HK-2 (cell line): ENCODE data around the gene MAPK12.
A peak's percentile ranks its signal among the peaks of the same experiment; 100 is the strongest.

Source experiments
- DNase-seq: peaks from one replicate; pipeline ENCODE4 v3.0.0-alpha.2; 2018; ENCODE audit not compliant: unreplicated experiment

MAPK12 gene

GRCh38 chr22:50261615-50262459 is at the start of gene MAPK12:
MAPK12 (minus strand) TSS chr22:50261683; CDS start chr22:50261509, 174 bp downstream.
- no peak for DNase-seq

GRCh38 chr22:50310949-50311444 is 49.5 kb upstream of the MAPK12 start:
- DNase-seq = no peak

- no peak for DNase-seq
Observed at GRCh38 chr22:50310031-50310722, 48.7 kb upstream of the MAPK12 start.

- no peak for DNase-seq
Observed at GRCh38 chr22:50309601-50309991, 48.1 kb upstream of the MAPK12 start.

- DNase-seq = no peak
Observed at GRCh38 chr22:50308986-50309600, 47.6 kb upstream of the MAPK12 start.

- DNase-seq = peak; percentile 71
Observed at GRCh38 chr22:50308597-50308935, 47.1 kb upstream of the MAPK12 start.

GRCh38 chr22:50307890-50308596 is 46.6 kb upstream of the MAPK12 start:
- DNase-seq = no peak

- DNase-seq = peak; percentile 57
Observed at GRCh38 chr22:50306753-50307749, 45.6 kb upstream of the MAPK12 start, which contains the start of gene PLXNB2. PLXNB2 (minus strand) TSS chr22:50307646; CDS start chr22:50290584, 17,062 bp downstream.

- DNase-seq = peak; percentile 95
Observed at GRCh38 chr22:50305923-50306566, 44.6 kb upstream of the MAPK12 start.

- DNase-seq = no peak
Observed at GRCh38 chr22:50305393-50305922, 44.0 kb upstream of the MAPK12 start.

GRCh38 chr22:50304528-50305392 is 43.3 kb upstream of the MAPK12 start:
- DNase-seq = no peak

- peak; percentile 61 for DNase-seq
Observed at GRCh38 chr22:50303848-50304527, 42.5 kb upstream of the MAPK12 start.

- no peak for DNase-seq
Observed at GRCh38 chr22:50303515-50303847, 42.0 kb upstream of the MAPK12 start.

- DNase-seq = no peak
Observed at GRCh38 chr22:50302564-50302963, 41.1 kb upstream of the MAPK12 start.

- DNase-seq = peak; percentile 42
Observed at GRCh38 chr22:50302041-50302541, 40.6 kb upstream of the MAPK12 start.

GRCh38 chr22:50301581-50301991 is 40.1 kb upstream of the MAPK12 start:
- DNase-seq = no peak

GRCh38 chr22:50300620-50301257 is 39.3 kb upstream of the MAPK12 start:
- DNase-seq = no peak
